Measurements from ENCODE around the gene WSB1. TPM values are rescaled to one million over a fixed set of nuclear protein-coding genes. Genes with fewer than 3 reads are reported as not detected.
A peak's percentile ranks its signal among the peaks of the same experiment; 100 is the strongest.

Gene WSB1
- total and polyA plus RNA-seq, 5 donors from 2014 or later, result 176 to 280 (median 190) TPM

GRCh38 chr17:27310565-27311110, 16.7 kb downstream of the WSB1 start:
- Histone ChIP-seq H3K9me3 (ENCODE audit: control insufficient read depth in 2 of 2, low read length in 2 of 2) (no peaks in the 10 kb centered on the region), H3K36me3 (ENCODE audit: control insufficient read depth, insufficient read depth, low read length) (peaks cover 92% of the 10 kb centered on the region), H3K4me3 (ENCODE audit: low read depth, low read length) (no peak overlapping the region), H3K27me3 (ENCODE audit: control insufficient read depth, insufficient read depth, low read length) (no peaks in the 10 kb centered on the region), H3K4me1 (ENCODE audit: control insufficient read depth, insufficient read depth, low read length, poor library complexity, severe bottlenecking) (no peaks in the 10 kb centered on the region), H3K27ac (ENCODE audit: insufficient read depth, low read length, poor library complexity, severe bottlenecking) (no peak overlapping the region)
- Mint-ChIP-seq H3K27me3 (no peaks in the 10 kb centered on the region), H3K4me3 (no peak overlapping the region), H3K36me3 (peaks cover 59% of the 10 kb centered on the region), H3K9me3 (no peaks in the 10 kb centered on the region), H3K4me1 (peaks cover 4 to 15% (median 10%) of the 10 kb centered on the region in 4 donors), H3K27ac (no peak overlapping the region)
- no peak for DNase-seq
- no peak for ATAC-seq (ENCODE audit: low read depth in 2 of 2)

GRCh38 chr17:27313301-27313700, 19.4 kb downstream of the WSB1 start:
- no peak overlapping the region for H3K27ac Mint-ChIP-seq
- H3K4me1 Mint-ChIP-seq, result peaks cover 0 to 2% (median 0%) of the 10 kb centered on the region in 4 donors
- ATAC-seq (ENCODE audit: low read depth in 2 of 2), result no peak
- H3K27ac ChIP-seq (ENCODE audit: insufficient read depth, low read length, poor library complexity, severe bottlenecking), result no peak overlapping the region
- H3K4me3 ChIP-seq (ENCODE audit: low read depth, low read length), result no peak overlapping the region
- no peak overlapping the region for H3K4me3 Mint-ChIP-seq
- no peaks in the 10 kb centered on the region for H3K27me3 Mint-ChIP-seq
- DNase-seq, result no peak
- no peaks in the 10 kb centered on the region for H3K9me3 ChIP-seq (ENCODE audit: control insufficient read depth in 2 of 2, low read length in 2 of 2)
- no peaks in the 10 kb centered on the region for H3K27me3 ChIP-seq (ENCODE audit: control insufficient read depth, insufficient read depth, low read length)
- no peaks in the 10 kb centered on the region for H3K9me3 Mint-ChIP-seq
- H3K4me1 ChIP-seq (ENCODE audit: control insufficient read depth, insufficient read depth, low read length, poor library complexity, severe bottlenecking), result no peaks in the 10 kb centered on the region
- H3K36me3 ChIP-seq (ENCODE audit: control insufficient read depth, insufficient read depth, low read length), result peaks cover 82% of the 10 kb centered on the region
- peaks cover 62% of the 10 kb centered on the region for H3K36me3 Mint-ChIP-seq

GRCh38 chr17:27315322-27315721, 21.4 kb downstream of the WSB1 start:
- DNase-seq (no peak), ATAC-seq (ENCODE audit: low read depth in 2 of 2) (no peak)
- no peak overlapping the region for H3K4me3 Mint-ChIP-seq
- Histone ChIP-seq H3K27me3 (ENCODE audit: control insufficient read depth, insufficient read depth, low read length) (no peaks in the 10 kb centered on the region), H3K27ac (ENCODE audit: insufficient read depth, low read length, poor library complexity, severe bottlenecking) (no peak overlapping the region), H3K9me3 (ENCODE audit: control insufficient read depth in 2 of 2, low read length in 2 of 2) (no peaks in the 10 kb centered on the region), H3K4me3 (ENCODE audit: low read depth, low read length) (no peak overlapping the region), H3K4me1 (ENCODE audit: control insufficient read depth, insufficient read depth, low read length, poor library complexity, severe bottlenecking) (no peaks in the 10 kb centered on the region), H3K36me3 (ENCODE audit: control insufficient read depth, insufficient read depth, low read length) (peaks cover 66% of the 10 kb centered on the region)
- H3K36me3 Mint-ChIP-seq, result peaks cover 62% of the 10 kb centered on the region
- no peaks in the 10 kb centered on the region for H3K4me1 Mint-ChIP-seq
- no peaks in the 10 kb centered on the region for H3K9me3 Mint-ChIP-seq
- no peaks in the 10 kb centered on the region for H3K27me3 Mint-ChIP-seq
- no peak overlapping the region for H3K27ac Mint-ChIP-seq

GRCh38 chr17:27315796-27316465, 22.0 kb downstream of the WSB1 start:
- H3K4me3 ChIP-seq (ENCODE audit: low read depth, low read length), result no peak overlapping the region
- no peak for DNase-seq
- Mint-ChIP-seq H3K4me3 (no peak overlapping the region), H3K27me3 (no peaks in the 10 kb centered on the region), H3K4me1 (no peaks in the 10 kb centered on the region), H3K27ac (no peak overlapping the region), H3K36me3 (peaks cover 56% of the 10 kb centered on the region), H3K9me3 (no peaks in the 10 kb centered on the region)
- H3K27me3 ChIP-seq (ENCODE audit: control insufficient read depth, insufficient read depth, low read length), result no peaks in the 10 kb centered on the region
- H3K9me3 ChIP-seq (ENCODE audit: control insufficient read depth in 2 of 2, low read length in 2 of 2), result no peaks in the 10 kb centered on the region
- no peaks in the 10 kb centered on the region for H3K4me1 ChIP-seq (ENCODE audit: control insufficient read depth, insufficient read depth, low read length, poor library complexity, severe bottlenecking)
- ATAC-seq (ENCODE audit: low read depth in 2 of 2), result no peak
- no peak overlapping the region for H3K27ac ChIP-seq (ENCODE audit: insufficient read depth, low read length, poor library complexity, severe bottlenecking)
- peaks cover 60% of the 10 kb centered on the region for H3K36me3 ChIP-seq (ENCODE audit: control insufficient read depth, insufficient read depth, low read length)

GRCh38 chr17:27318228-27318627, 24.3 kb downstream of the WSB1 start:
- H3K9me3 ChIP-seq (ENCODE audit: control insufficient read depth in 2 of 2, low read length in 2 of 2), result no peaks in the 10 kb centered on the region
- Mint-ChIP-seq H3K4me1 (peaks cover 0 to 2% (median 0%) of the 10 kb centered on the region in 4 donors), H3K36me3 (peaks cover 39% of the 10 kb centered on the region), H3K9me3 (no peaks in the 10 kb centered on the region), H3K27me3 (no peaks in the 10 kb centered on the region), H3K4me3 (no peak overlapping the region), H3K27ac (no peak overlapping the region)
- H3K36me3 ChIP-seq (ENCODE audit: control insufficient read depth, insufficient read depth, low read length), result peaks cover 38% of the 10 kb centered on the region
- H3K4me1 ChIP-seq (ENCODE audit: control insufficient read depth, insufficient read depth, low read length, poor library complexity, severe bottlenecking), result no peaks in the 10 kb centered on the region
- no peak overlapping the region for H3K4me3 ChIP-seq (ENCODE audit: low read depth, low read length)
- DNase-seq, result no peak
- ATAC-seq (ENCODE audit: low read depth in 2 of 2), result no peak
- no peak overlapping the region for H3K27ac ChIP-seq (ENCODE audit: insufficient read depth, low read length, poor library complexity, severe bottlenecking)
- H3K27me3 ChIP-seq (ENCODE audit: control insufficient read depth, insufficient read depth, low read length), result no peaks in the 10 kb centered on the region

GRCh38 chr17:27318633-27319032, 24.7 kb downstream of the WSB1 start:
- no peak overlapping the region for H3K4me3 Mint-ChIP-seq
- Histone ChIP-seq H3K4me3 (ENCODE audit: low read depth, low read length) (no peak overlapping the region), H3K9me3 (ENCODE audit: control insufficient read depth in 2 of 2, low read length in 2 of 2) (no peaks in the 10 kb centered on the region), H3K27ac (ENCODE audit: insufficient read depth, low read length, poor library complexity, severe bottlenecking) (no peak overlapping the region), H3K4me1 (ENCODE audit: control insufficient read depth, insufficient read depth, low read length, poor library complexity, severe bottlenecking) (no peaks in the 10 kb centered on the region), H3K27me3 (ENCODE audit: control insufficient read depth, insufficient read depth, low read length) (no peaks in the 10 kb centered on the region), H3K36me3 (ENCODE audit: control insufficient read depth, insufficient read depth, low read length) (peaks cover 34% of the 10 kb centered on the region)
- H3K27me3 Mint-ChIP-seq, result no peaks in the 10 kb centered on the region
- H3K27ac Mint-ChIP-seq, result no peak overlapping the region
- peaks cover 38% of the 10 kb centered on the region for H3K36me3 Mint-ChIP-seq
- H3K4me1 Mint-ChIP-seq, result peaks cover 0 to 5% (median 0%) of the 10 kb centered on the region in 4 donors
- DNase-seq, result no peak
- H3K9me3 Mint-ChIP-seq, result no peaks in the 10 kb centered on the region
- ATAC-seq (ENCODE audit: low read depth in 2 of 2), result no peak

GRCh38 chr17:27319541-27320221, 25.8 kb downstream of the WSB1 start:
- no peak overlapping the region for H3K4me3 Mint-ChIP-seq
- Histone ChIP-seq H3K4me1 (ENCODE audit: control insufficient read depth, insufficient read depth, low read length, poor library complexity, severe bottlenecking) (no peaks in the 10 kb centered on the region), H3K4me3 (ENCODE audit: low read depth, low read length) (no peak overlapping the region), H3K27ac (ENCODE audit: insufficient read depth, low read length, poor library complexity, severe bottlenecking) (no peak overlapping the region), H3K27me3 (ENCODE audit: control insufficient read depth, insufficient read depth, low read length) (no peaks in the 10 kb centered on the region), H3K36me3 (ENCODE audit: control insufficient read depth, insufficient read depth, low read length) (peaks cover 24% of the 10 kb centered on the region), H3K9me3 (ENCODE audit: control insufficient read depth in 2 of 2, low read length in 2 of 2) (no peaks in the 10 kb centered on the region)
- H3K9me3 Mint-ChIP-seq, result no peaks in the 10 kb centered on the region
- ATAC-seq (ENCODE audit: low read depth in 2 of 2) (peak in 1 of 2 donors; percentile 28), DNase-seq (no peak)
- H3K36me3 Mint-ChIP-seq, result peaks cover 31% of the 10 kb centered on the region
- H3K27ac Mint-ChIP-seq, result peak overlapping the region in 2 of 3 donors; percentile 44 to 69
- H3K4me1 Mint-ChIP-seq, result peaks cover 0 to 5% (median 0%) of the 10 kb centered on the region in 4 donors
- no peaks in the 10 kb centered on the region for H3K27me3 Mint-ChIP-seq

All from CD4-positive, CD25-positive, alpha-beta regulatory T cell (primary cell).